HL-60 (cell line): ENCODE results near the gene DNAH8.

Source experiments
- CTCF ChIP-seq: IDR thresholded peaks from one replicate; pipeline ENCODE4 v1.5.1; 2011; ENCODE audit warnings: low read length, control low read depth, inconsistent platforms; ENCODE audit not compliant: insufficient read depth
- POLR2AphosphoS5 ChIP-seq: IDR thresholded peaks from 2 replicates; pipeline ENCODE4 v1.6.1; 2012; ENCODE audit warnings: low read depth
- SPI1 ChIP-seq: IDR thresholded peaks from 2 replicates; pipeline ENCODE4 v1.6.1; 2012; ENCODE audit warnings: low read depth, mild to moderate bottlenecking, borderline replicate concordance
- TF ChIP-seq, protein P1 (sequence below): IDR thresholded peaks from 2 replicates; pipeline ENCODE4 v1.6.1; 2012; ENCODE audit warnings: low read depth; ENCODE audit not compliant: insufficient replicate concordance

GRCh38 chr6:38684237-38684636 lies 30.9 kb upstream of the DNAH8 start:
- TF ChIP-seq POLR2AphosphoS5 (no peak), CTCF (no peak), SPI1 (no peak)
- TF ChIP-seq, protein P1, sequence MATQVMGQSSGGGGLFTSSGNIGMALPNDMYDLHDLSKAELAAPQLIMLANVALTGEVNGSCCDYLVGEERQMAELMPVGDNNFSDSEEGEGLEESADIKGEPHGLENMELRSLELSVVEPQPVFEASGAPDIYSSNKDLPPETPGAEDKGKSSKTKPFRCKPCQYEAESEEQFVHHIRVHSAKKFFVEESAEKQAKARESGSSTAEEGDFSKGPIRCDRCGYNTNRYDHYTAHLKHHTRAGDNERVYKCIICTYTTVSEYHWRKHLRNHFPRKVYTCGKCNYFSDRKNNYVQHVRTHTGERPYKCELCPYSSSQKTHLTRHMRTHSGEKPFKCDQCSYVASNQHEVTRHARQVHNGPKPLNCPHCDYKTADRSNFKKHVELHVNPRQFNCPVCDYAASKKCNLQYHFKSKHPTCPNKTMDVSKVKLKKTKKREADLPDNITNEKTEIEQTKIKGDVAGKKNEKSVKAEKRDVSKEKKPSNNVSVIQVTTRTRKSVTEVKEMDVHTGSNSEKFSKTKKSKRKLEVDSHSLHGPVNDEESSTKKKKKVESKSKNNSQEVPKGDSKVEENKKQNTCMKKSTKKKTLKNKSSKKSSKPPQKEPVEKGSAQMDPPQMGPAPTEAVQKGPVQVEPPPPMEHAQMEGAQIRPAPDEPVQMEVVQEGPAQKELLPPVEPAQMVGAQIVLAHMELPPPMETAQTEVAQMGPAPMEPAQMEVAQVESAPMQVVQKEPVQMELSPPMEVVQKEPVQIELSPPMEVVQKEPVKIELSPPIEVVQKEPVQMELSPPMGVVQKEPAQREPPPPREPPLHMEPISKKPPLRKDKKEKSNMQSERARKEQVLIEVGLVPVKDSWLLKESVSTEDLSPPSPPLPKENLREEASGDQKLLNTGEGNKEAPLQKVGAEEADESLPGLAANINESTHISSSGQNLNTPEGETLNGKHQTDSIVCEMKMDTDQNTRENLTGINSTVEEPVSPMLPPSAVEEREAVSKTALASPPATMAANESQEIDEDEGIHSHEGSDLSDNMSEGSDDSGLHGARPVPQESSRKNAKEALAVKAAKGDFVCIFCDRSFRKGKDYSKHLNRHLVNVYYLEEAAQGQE: no peak
